PC-3 (cell line): ENCODE measurements around the gene NR1D1.

Experiments used
- EZH2 ChIP-seq: fragments of 300-600 bp; sonication (generic); IDR thresholded peaks from one replicate; pipeline ENCODE4 v1.6.1; 2017; ENCODE audit warnings: antibody characterized with exemption, mild to moderate bottlenecking, low read length; ENCODE audit not compliant: unreplicated experiment
- EZH2phosphoT487 ChIP-seq: fragments of 300-600 bp; sonication (generic); IDR thresholded peaks from 2 replicates; pipeline ENCODE4 v1.6.1; 2018; ENCODE audit warnings: mild to moderate bottlenecking, antibody characterized with exemption, low read length, borderline replicate concordance
- TF ChIP-seq, protein P1 (sequence below): fragments of 300-600 bp; sonication (generic); conservative IDR thresholded peaks from 2 replicates; pipeline ENCODE4 v1.5.1; 2017; ENCODE audit warnings: antibody characterized with exemption, low read depth, mild to moderate bottlenecking, low read length

DNA sequence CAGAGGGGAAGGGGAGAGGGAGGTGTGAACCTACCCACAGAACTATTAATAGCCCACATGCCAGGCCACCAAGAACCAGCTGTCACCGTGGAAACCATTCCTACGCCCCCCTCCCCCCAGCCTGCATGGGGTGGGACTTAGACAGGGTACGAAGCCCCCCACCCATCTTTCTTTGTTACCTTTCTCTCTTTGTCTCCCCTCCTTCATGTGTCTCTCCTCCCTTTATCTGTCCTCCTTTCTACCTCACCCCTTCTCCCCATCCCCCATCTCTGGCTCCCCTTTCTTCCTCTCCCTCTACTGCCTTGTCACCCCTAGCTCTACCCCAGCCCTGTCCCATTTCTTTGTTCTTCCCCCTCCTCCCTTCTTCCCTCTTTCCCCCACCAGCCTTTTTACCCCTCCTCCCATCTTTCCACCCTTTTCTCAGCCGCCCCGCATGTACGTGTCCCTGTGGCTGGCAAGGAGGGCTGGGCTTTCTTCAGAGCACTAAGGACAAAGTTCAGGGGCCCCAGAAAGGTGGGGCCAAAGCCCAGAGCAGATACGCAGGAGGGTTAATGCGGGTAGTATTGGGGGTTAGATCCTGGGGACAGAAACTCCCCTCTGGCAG lies 29.6 kb downstream of the NR1D1 start:
- no peak for TF ChIP-seq EZH2phosphoT487
- TF ChIP-seq, protein P1, sequence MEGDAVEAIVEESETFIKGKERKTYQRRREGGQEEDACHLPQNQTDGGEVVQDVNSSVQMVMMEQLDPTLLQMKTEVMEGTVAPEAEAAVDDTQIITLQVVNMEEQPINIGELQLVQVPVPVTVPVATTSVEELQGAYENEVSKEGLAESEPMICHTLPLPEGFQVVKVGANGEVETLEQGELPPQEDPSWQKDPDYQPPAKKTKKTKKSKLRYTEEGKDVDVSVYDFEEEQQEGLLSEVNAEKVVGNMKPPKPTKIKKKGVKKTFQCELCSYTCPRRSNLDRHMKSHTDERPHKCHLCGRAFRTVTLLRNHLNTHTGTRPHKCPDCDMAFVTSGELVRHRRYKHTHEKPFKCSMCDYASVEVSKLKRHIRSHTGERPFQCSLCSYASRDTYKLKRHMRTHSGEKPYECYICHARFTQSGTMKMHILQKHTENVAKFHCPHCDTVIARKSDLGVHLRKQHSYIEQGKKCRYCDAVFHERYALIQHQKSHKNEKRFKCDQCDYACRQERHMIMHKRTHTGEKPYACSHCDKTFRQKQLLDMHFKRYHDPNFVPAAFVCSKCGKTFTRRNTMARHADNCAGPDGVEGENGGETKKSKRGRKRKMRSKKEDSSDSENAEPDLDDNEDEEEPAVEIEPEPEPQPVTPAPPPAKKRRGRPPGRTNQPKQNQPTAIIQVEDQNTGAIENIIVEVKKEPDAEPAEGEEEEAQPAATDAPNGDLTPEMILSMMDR: no peak
- no peak for TF ChIP-seq EZH2
